Astrocyte of the cerebellum (primary cell): Measurements from ENCODE around the gene CD180.

ENCODE experiments used
- DNase-seq: peaks from one replicate; pipeline ENCODE4 v3.0.0-alpha.2; 2011; ENCODE audit warnings: low read depth
- H3K4me3 ChIP-seq: 2 replicates; pipeline ENCODE4 v1.5.1; 2011; ENCODE audit warnings: mild to moderate bottlenecking, low read depth, low read length, moderate library complexity
- in situ Hi-C: cut with HindIII; loops from 2 replicates; pipeline ENCODE4 v1.10.0; 2017; ENCODE audit warnings: low sequenced_read_pairs
- TF ChIP-seq, protein P1 (sequence below): IDR thresholded peaks from 2 replicates; pipeline ENCODE4 v1.5.1; 2012; ENCODE audit warnings: low read length, low read depth, moderate library complexity, mild to moderate bottlenecking; ENCODE audit errors: missing control alignments

CD180 gene

DNA sequence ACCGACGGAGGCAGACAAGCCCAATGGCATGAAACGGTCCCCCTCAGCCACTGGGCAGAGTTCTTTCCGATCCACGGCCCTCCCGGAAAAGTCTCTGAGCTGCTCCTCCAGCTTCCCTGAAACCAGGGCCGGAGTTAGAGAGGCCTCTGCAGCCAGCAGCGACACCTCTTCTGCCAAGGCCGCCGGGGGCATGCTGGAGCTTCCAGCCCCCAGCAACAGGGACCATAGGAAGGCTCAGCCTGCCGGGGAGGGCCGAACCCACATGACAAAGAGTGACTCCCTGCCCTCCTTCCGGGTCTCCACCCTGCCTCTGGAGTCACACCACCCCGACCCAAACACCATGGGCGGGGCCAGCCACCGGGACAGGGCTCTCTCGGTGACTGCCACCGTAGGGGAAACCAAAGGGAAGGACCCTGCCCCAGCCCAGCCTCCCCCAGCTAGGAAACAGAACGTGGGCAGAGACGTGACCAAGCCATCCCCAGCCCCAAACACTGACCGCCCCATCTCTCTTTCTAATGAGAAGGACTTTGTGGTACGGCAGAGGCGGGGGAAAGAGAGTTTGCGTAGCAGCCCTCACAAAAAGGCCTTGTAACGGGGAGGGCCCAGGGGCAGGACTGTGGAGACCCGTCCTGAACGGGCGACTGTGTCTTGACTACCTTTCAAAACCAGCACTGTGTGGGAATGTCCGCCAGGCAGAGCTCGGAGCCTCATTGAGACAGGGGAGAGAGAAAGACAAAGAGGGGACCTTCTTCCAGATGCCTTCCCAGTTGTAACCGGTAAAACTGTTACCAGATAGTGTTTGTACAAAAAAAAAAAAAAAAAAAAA is 29.9 kb downstream of the CD180 start:
- no peak overlapping the region for H3K4me3 ChIP-seq

DNA sequence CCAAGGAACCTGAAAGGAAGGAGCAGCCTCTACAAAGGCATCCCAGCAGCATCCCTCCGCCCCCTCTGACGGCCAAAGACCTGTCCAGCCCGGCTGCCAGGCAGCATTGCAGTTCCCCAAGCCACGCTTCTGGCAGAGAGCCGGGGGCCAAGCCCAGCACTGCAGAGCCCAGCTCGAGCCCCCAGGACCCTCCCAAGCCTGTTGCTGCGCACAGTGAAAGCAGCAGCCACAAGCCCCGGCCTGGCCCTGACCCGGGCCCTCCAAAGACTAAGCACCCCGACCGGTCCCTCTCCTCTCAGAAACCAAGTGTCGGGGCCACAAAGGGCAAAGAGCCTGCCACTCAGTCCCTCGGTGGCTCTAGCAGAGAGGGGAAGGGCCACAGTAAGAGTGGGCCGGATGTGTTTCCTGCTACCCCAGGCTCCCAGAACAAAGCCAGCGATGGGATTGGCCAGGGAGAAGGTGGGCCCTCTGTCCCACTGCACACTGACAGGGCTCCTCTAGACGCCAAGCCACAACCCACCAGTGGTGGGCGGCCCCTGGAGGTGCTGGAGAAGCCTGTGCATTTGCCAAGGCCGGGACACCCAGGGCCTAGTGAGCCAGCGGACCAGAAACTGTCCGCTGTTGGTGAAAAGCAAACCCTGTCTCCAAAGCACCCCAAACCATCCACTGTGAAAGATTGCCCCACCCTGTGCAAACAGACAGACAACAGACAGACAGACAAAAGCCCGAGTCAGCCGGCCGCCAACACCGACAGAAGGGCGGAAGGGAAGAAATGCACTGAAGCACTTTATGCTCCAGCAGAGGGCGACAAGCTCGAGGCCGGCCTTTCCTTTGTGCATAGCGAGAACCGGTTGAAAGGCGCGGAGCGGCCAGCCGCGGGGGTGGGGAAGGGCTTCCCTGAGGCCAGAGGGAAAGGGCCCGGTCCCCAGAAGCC is 30.8 kb downstream of the CD180 start:
- peak; percentile 52 for DNase-seq
- TF ChIP-seq, protein P1, sequence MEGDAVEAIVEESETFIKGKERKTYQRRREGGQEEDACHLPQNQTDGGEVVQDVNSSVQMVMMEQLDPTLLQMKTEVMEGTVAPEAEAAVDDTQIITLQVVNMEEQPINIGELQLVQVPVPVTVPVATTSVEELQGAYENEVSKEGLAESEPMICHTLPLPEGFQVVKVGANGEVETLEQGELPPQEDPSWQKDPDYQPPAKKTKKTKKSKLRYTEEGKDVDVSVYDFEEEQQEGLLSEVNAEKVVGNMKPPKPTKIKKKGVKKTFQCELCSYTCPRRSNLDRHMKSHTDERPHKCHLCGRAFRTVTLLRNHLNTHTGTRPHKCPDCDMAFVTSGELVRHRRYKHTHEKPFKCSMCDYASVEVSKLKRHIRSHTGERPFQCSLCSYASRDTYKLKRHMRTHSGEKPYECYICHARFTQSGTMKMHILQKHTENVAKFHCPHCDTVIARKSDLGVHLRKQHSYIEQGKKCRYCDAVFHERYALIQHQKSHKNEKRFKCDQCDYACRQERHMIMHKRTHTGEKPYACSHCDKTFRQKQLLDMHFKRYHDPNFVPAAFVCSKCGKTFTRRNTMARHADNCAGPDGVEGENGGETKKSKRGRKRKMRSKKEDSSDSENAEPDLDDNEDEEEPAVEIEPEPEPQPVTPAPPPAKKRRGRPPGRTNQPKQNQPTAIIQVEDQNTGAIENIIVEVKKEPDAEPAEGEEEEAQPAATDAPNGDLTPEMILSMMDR = peak; percentile 70
- in situ Hi-C loops = no loop called here
- H3K4me3 ChIP-seq = no peak overlapping the region

More for the DNA sequence above, 29.9 kb downstream of the CD180 start:
- TF ChIP-seq, protein P1 = no peak
- no peak for DNase-seq
- in situ Hi-C loops = no loop called here

DNA sequence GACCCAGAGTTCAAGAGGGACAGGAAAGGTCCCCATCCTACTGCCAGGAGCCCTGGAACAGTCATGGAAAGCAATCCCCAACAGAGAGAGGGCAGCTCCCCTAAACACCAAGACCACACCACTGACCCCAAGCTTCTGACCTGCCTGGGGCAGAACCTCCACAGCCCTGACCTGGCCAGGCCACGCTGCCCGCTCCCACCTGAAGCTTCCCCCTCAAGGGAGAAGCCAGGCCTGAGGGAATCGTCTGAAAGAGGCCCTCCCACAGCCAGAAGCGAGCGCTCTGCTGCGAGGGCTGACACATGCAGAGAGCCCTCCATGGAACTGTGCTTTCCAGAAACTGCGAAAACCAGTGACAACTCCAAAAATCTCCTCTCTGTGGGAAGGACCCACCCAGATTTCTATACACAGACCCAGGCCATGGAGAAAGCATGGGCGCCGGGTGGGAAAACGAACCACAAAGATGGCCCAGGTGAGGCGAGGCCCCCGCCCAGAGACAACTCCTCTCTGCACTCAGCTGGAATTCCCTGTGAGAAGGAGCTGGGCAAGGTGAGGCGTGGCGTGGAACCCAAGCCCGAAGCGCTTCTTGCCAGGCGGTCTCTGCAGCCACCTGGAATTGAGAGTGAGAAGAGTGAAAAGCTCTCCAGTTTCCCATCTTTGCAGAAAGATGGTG is 31.6 kb downstream of the CD180 start:
- in situ Hi-C loops = no loop called here
- no peak for DNase-seq
- H3K4me3 ChIP-seq = no peak overlapping the region
- TF ChIP-seq, protein P1 = no peak

DNA sequence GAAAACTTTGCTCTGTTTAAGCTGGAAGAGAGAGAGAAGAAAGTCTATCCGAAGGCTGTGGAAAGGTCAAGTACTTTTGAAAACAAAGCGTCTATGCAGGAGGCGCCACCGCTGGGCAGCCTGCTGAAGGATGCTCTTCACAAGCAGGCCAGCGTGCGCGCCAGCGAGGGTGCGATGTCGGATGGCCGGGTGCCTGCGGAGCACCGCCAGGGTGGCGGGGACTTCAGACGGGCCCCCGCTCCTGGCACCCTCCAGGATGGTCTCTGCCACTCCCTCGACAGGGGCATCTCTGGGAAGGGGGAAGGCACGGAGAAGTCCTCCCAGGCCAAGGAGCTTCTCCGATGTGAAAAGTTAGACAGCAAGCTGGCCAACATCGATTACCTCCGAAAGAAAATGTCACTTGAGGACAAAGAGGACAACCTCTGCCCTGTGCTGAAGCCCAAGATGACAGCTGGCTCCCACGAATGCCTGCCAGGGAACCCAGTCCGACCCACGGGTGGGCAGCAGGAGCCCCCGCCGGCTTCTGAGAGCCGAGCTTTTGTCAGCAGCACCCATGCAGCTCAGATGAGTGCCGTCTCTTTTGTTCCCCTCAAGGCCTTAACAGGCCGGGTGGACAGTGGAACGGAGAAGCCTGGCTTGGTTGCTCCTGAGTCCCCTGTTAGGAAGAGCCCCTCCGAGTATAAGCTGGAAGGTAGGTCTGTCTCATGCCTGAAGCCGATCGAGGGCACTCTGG is 32.6 kb downstream of the CD180 start:
- H3K4me3 ChIP-seq = no peak overlapping the region
- TF ChIP-seq, protein P1 = no peak
- DNase-seq = no peak
- in situ Hi-C loops = no loop called here

DNA sequence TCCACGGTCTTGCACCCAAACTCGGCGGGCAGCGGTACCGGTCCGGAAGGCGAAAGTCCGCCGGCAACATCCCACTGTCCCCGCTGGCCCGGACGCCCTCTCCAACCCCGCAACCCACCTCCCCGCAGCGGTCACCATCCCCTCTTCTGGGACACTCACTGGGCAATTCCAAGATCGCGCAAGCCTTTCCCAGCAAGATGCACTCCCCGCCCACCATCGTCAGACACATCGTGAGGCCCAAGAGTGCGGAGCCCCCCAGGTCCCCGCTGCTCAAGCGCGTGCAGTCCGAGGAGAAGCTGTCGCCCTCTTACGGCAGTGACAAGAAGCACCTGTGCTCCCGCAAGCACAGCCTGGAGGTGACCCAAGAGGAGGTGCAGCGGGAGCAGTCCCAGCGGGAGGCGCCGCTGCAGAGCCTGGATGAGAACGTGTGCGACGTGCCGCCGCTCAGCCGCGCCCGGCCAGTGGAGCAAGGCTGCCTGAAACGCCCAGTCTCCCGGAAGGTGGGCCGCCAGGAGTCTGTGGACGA is 33.3 kb downstream of the CD180 start:
- in situ Hi-C loops = no loop called here
- H3K4me3 ChIP-seq = no peak overlapping the region
- TF ChIP-seq, protein P1 = no peak
- no peak for DNase-seq
